HFFc6 (cell line): ENCODE data around the gene ROPN1. TPM values are rescaled to one million over a fixed set of nuclear protein-coding genes. Genes with fewer than 3 reads are reported as not detected.
"Not testable (repeated sequence)": the region's sequence is repeated elsewhere in the genome, so short reads cannot be mapped to it uniquely, and the experiment has no call there.

Experiments
- DNase-seq: peaks from one replicate; pipeline ENCODE4 v3.0.0-alpha.2; 2018
- H3K27ac Mint-ChIP-seq: 2 replicates; pipeline ENCODE4 v1.8.0; 2020; ENCODE audit warnings: mild to moderate bottlenecking, mixed read lengths
- H3K27me3 Mint-ChIP-seq: 2 replicates; pipeline ENCODE4 v1.8.0; 2021; ENCODE audit warnings: mild to moderate bottlenecking, moderate library complexity, mixed read lengths; ENCODE audit not compliant: insufficient read depth
- H3K36me3 Mint-ChIP-seq: 2 replicates; pipeline ENCODE4 v1.8.0; 2021; ENCODE audit warnings: low read depth, mixed read lengths
- H3K4me1 Mint-ChIP-seq: 2 replicates; pipeline ENCODE4 v1.8.0; 2020; ENCODE audit warnings: low read depth, mixed read lengths
- H3K4me3 Mint-ChIP-seq: 2 replicates; pipeline ENCODE4 v1.8.0; 2020; ENCODE audit warnings: mild to moderate bottlenecking, moderate library complexity, mixed read lengths
- H3K9me3 Mint-ChIP-seq: 2 replicates; pipeline ENCODE4 v1.8.0; 2020; ENCODE audit warnings: mild to moderate bottlenecking, mixed read lengths
- total RNA-seq, 6 experiments: library from RNA; stranded (reverse); fragmentation: NEBNext Ultra II Directional; extraction: Animal tissue kit (Norgen Biotek cat#: 25700); gene quantifications; 2 replicates in 1 of 6; 3 replicates in 5 of 6; pipeline ENCODE4 v1.2.3, GENCODE V29; 2021
- TF ChIP-seq, protein P1 (sequence below): fragments of 200-600 bp; sonication (generic); IDR thresholded peaks from 2 replicates; pipeline ENCODE4 v1.5.0; 2021; ENCODE audit warnings: antibody characterized with exemption, mild to moderate bottlenecking

The ROPN1 gene
- total RNA-seq, 6 experiments from 2014 or later: not detected

DNA sequence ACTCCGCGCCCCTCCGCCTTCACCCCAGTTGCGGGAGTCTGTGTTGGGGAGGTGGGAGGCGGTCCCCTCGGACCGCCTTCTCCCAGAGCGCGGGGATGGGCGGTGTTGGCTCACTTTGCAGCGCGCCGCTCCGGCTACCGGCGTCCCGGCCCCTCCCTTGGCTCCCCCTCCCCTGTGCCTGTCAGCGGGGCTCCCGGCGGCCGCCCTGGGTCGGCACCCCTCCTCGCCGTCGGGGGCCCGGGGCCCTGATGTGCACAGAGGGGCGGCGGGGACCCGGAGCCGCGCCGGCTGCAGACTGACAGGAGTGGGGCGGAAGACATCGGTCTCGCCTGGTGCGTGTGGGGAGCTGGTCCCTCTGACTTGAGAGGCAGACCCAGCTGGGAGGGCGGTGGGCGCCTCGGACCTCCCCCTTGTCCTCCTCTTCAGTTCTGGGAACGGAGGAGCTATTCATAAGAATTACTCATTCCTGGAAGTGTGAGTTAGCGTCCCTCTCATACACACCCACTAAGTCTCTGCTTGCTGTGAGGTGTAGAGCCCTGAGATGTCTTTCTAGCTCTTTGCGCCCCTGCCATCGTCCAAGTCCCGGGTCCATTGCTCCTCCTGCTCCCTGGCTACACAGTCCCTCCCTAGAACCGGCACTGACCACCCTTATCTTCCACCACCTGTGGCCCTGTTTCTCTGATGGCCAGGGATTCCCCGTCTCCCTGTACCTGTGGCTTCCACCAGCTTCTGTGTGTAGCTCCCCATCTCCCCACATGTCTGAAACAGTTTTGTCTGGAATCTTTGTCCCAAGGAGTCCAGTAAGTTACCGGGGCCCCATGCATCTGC lies 42.3 kb upstream of the ROPN1 start:
- H3K27me3 Mint-ChIP-seq: peaks cover 24% of the 10 kb centered on the region
- no peaks in the 10 kb centered on the region for H3K9me3 Mint-ChIP-seq
- H3K4me3 Mint-ChIP-seq: peak overlapping the region; percentile 71
- TF ChIP-seq, protein P1, sequence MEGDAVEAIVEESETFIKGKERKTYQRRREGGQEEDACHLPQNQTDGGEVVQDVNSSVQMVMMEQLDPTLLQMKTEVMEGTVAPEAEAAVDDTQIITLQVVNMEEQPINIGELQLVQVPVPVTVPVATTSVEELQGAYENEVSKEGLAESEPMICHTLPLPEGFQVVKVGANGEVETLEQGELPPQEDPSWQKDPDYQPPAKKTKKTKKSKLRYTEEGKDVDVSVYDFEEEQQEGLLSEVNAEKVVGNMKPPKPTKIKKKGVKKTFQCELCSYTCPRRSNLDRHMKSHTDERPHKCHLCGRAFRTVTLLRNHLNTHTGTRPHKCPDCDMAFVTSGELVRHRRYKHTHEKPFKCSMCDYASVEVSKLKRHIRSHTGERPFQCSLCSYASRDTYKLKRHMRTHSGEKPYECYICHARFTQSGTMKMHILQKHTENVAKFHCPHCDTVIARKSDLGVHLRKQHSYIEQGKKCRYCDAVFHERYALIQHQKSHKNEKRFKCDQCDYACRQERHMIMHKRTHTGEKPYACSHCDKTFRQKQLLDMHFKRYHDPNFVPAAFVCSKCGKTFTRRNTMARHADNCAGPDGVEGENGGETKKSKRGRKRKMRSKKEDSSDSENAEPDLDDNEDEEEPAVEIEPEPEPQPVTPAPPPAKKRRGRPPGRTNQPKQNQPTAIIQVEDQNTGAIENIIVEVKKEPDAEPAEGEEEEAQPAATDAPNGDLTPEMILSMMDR: no peak
- H3K36me3 Mint-ChIP-seq: no peaks in the 10 kb centered on the region
- peaks cover 14% of the 10 kb centered on the region for H3K4me1 Mint-ChIP-seq
- H3K27ac Mint-ChIP-seq: no peak overlapping the region; the same call in 1 of the 2 replicates
- DNase-seq: no peak

DNA sequence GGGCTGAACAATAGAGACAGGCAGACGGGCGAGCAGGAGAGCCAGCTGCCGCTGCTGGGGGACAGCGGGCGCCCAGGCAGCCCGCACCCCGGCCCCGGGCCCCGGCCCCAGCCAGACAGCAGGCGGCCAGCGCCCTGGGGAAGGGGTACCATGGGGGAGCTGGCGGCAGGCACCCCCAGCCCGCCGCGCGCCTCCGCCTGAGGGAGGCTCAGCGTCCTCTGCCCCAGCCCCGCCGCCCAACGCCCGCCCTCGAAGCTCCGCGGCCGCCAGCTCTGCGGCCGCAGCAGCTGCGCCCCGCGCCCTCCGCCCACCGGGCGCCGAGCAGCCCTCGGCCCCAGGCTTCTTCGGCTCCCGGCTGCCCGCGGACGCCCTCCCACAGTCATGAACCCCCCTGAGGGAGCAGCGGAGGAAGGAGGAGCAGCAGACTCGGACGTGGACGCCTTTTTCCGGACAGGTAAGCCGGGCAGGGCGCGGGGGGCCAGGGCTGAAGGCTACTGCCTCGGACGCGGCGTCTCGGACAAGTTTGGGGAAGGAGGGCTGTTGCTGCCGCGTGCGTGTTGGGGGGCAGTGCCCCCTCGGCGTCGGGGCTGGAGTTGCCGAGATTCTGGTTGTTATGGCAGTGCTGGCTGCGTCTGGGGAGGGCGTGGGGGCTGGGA lies 41.6 kb upstream of the ROPN1 start, which contains the start of gene KALRN:
Gene KALRN (plus strand): TSS at position 10 of the 656 bp plus-strand sequence.
- H3K27me3 Mint-ChIP-seq: peaks cover 28% of the 10 kb centered on the region
- H3K36me3 Mint-ChIP-seq: no peaks in the 10 kb centered on the region
- DNase-seq: no peak
- peak within 1 kb of the TSS; percentile 89 for H3K4me3 Mint-ChIP-seq
- H3K4me1 Mint-ChIP-seq: peaks cover 14% of the 10 kb centered on the region
- peak within 1 kb of the TSS; percentile 49 for H3K27ac Mint-ChIP-seq
- TF ChIP-seq, protein P1: peak; percentile 63
- no peaks in the 10 kb centered on the region for H3K9me3 Mint-ChIP-seq

DNA sequence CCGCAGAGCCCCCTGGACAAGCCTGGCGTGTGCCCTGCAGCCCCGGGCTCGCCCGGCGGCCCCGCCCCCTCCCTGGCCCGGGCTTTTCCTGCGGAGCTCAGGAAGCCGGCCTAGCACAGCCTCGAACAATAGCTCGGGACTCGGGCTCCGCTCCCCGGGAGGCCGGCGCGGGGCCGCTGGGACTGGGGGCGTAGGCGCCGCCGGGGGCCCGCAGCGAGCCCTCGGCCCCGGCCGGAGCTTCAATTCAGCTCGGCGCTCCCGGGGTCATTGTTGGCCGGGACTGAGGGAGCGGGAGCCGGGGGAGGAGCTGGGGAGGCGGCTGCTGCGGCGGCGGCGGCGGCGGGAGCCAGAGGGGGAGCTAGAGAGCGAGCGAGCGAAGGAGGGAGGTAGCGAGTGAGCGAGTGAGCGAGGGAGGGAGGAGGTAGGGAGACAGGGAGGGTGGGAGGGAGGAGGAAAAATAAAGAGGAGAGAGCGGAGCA lies 41.0 kb upstream of the ROPN1 start:
- H3K9me3 Mint-ChIP-seq: no peaks in the 10 kb centered on the region
- peak overlapping the region; percentile 89 for H3K4me3 Mint-ChIP-seq
- TF ChIP-seq, protein P1: peak; percentile 83
- H3K4me1 Mint-ChIP-seq: peaks cover 14% of the 10 kb centered on the region
- peak; percentile 74 for DNase-seq
- H3K27ac Mint-ChIP-seq: no peak overlapping the region
- H3K36me3 Mint-ChIP-seq: no peaks in the 10 kb centered on the region
- peaks cover 28% of the 10 kb centered on the region for H3K27me3 Mint-ChIP-seq

DNA sequence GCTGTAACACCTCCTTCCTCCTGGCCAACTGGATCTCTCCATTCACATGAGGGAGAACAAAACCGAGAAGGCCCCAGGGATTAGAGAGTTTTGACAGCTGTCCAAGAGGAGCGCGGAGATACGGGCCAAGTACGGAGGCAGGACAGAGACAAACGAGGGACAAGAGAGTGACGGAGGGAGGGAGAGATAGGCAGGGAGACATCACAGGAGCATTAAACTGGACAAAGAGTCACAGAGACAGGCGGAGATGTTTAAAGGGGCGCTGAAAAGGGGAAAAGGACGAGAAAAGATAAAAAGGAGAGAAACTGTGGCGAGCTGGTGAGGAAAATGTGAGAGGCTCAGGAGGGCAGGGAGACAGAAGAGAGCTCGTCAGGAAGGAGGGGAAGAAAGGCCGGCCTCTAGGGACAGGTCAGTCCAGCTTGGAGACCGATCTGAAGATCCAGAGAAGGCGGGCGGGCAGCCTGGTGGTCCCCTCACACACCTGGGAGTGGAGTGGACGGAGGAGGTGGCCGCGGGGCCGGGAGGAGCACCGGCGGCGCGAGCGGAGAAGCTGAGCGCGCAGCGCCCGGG lies 40.5 kb upstream of the ROPN1 start:
- H3K27ac Mint-ChIP-seq: peak overlapping the region; percentile 49
- H3K27me3 Mint-ChIP-seq: peaks cover 28% of the 10 kb centered on the region
- no peaks in the 10 kb centered on the region for H3K9me3 Mint-ChIP-seq
- H3K4me3 Mint-ChIP-seq: peak overlapping the region; percentile 89
- TF ChIP-seq, protein P1: no peak
- DNase-seq: no peak
- no peaks in the 10 kb centered on the region for H3K36me3 Mint-ChIP-seq
- H3K4me1 Mint-ChIP-seq: peaks cover 14% of the 10 kb centered on the region

DNA sequence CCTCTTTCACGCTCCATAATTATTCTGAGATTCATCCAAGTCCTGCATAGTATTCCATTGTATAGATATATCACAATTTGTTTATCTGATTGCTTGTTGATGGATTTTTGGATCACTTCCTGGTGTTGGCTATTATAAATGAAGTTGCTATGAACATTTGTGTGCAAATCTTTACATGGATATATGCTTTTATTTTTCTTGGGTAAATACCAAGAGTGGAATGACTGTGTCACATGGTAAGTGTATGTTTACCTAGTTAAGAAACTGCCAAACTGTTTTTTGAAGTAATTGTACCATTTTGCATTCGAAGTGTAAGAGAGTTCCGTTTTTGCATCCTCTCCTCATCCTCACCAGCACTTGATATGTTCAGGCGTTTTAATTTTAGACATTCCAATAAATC lies 34.6 kb upstream of the ROPN1 start:
- no peaks in the 10 kb centered on the region for H3K36me3 Mint-ChIP-seq
- H3K4me3 Mint-ChIP-seq: no peak overlapping the region

DNA sequence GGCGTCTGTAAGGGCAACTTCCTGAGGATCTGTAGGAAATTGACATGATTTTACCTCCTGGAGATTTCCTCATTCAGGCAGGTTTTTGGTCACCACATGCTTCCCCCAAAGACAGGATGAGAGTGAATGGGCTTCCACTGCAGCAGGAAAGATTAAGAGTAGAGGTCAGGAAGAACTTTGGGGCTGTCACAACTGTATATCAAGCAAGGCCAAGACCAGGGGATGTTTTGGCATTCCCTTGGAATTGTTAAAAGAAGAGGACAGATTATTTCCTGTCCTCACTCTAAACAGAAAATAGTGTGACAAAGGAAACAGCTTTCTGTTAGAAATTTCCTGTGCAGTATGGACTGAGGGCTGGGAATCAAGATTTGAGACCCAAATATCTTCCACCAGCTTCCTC lies 31.6 kb upstream of the ROPN1 start:
- not testable (repeated sequence) for H3K9me3 Mint-ChIP-seq, DNase-seq, H3K4me1 Mint-ChIP-seq, H3K27ac Mint-ChIP-seq, H3K4me3 Mint-ChIP-seq, H3K27me3 Mint-ChIP-seq, H3K36me3 Mint-ChIP-seq

More for the DNA sequence above, 34.6 kb upstream of the ROPN1 start:
- DNase-seq: no peak
- H3K27me3 Mint-ChIP-seq: peaks cover 9% of the 10 kb centered on the region
- no peaks in the 10 kb centered on the region for H3K4me1 Mint-ChIP-seq
- H3K9me3 Mint-ChIP-seq: no peaks in the 10 kb centered on the region
- TF ChIP-seq, protein P1: no peak
- no peak overlapping the region for H3K27ac Mint-ChIP-seq
